H1 (cell line): Measurements from ENCODE around the gene UCKL1. TPM values are rescaled to one million over a fixed set of nuclear protein-coding genes. Genes with fewer than 3 reads are reported as not detected.
A peak's percentile ranks its signal among the peaks of the same experiment; 100 is the strongest.

ENCODE experiments used
- CTCF ChIA-PET: fragments of 300-600 bp; sonication (Branson Sonifier 250); formaldehyde crosslinking; loops from one replicate; lab custom pipeline; 2021; ENCODE audit not compliant: partially characterized antibody; lab: Charles Lee
- POLR2A ChIA-PET: fragments of 300-600 bp; sonication (Branson Sonifier 250); formaldehyde crosslinking; loops from one replicate; lab custom pipeline; 2021; ENCODE audit warnings: inconsistent platforms; ENCODE audit not compliant: partially characterized antibody; lab: Charles Lee
- DNase-seq, 2 experiments: peaks; one replicate each; pipeline versions ENCODE4 v3.0.0 to v3.0.0-alpha.2; 2010 to 2022; ENCODE audit warnings: low spot score in 2 of 2, low read depth in 1 of 2, mixed read lengths in 1 of 2
- FAIRE-seq: peaks from 2 replicates; lab custom pipeline; 2011; peaks lifted over from hg19 to GRCh38; lab: Jason Lieb, UNC
- H2AFZ ChIP-seq: 2 replicates; pipeline ENCODE4 v1.8.1; 2012; ENCODE audit warnings: low read length, inconsistent platforms
- H2AK5ac ChIP-seq: 2 replicates; pipeline ENCODE4 v1.6.1; 2013; ENCODE audit warnings: low read depth, low read length
- H2BK120ac ChIP-seq: replicated peaks from 2 replicates; pipeline ENCODE3; 2013; ENCODE audit warnings: low read depth, low read length, inconsistent platforms
- H2BK12ac ChIP-seq: 2 replicates; pipeline ENCODE4 v1.6.1; 2013; ENCODE audit warnings: low read depth, low read length
- H2BK15ac ChIP-seq: 2 replicates; pipeline ENCODE4 v1.6.1; 2013; ENCODE audit warnings: low read length
- H2BK20ac ChIP-seq: 2 replicates; pipeline ENCODE4 v1.6.1; 2013; ENCODE audit warnings: low read length
- H2BK5ac ChIP-seq: 2 replicates; pipeline ENCODE4 v1.6.1; 2013; ENCODE audit warnings: low read depth, low read length
- H3K14ac ChIP-seq: 2 replicates; pipeline ENCODE4 v1.6.1; 2013; ENCODE audit warnings: inconsistent platforms; ENCODE audit not compliant: insufficient read length
- H3K18ac ChIP-seq: 2 replicates; pipeline ENCODE4 v1.6.1; 2013; ENCODE audit warnings: low read length; ENCODE audit errors: extremely low read depth
- H3K23ac ChIP-seq: 2 replicates; pipeline ENCODE4 v1.6.1; 2013; ENCODE audit warnings: inconsistent platforms; ENCODE audit not compliant: insufficient read length
- H3K23me2 ChIP-seq: 2 replicates; pipeline ENCODE4 v1.6.1; 2013; ENCODE audit warnings: low read depth, low read length
- H3K27ac ChIP-seq: 2 replicates; pipeline ENCODE4 v1.6.1; 2011; ENCODE audit warnings: low read depth, low read length, inconsistent platforms
- H3K27me3 ChIP-seq, 4 experiments: replicated peaks in 1 of 4; 1 replicate in 1 of 4; 2 replicates in 3 of 4; pipeline versions ENCODE4 v1.6.1 to v1.8.1; 2011 to 2013; ENCODE audit warnings: low read length in 3 of 4, mild to moderate bottlenecking in 3 of 4, inconsistent platforms in 2 of 4, mixed read lengths in 2 of 4, moderate library complexity in 1 of 4; ENCODE audit not compliant: control insufficient read depth in 3 of 4, insufficient read depth in 3 of 4; ENCODE audit errors: extremely low read depth in 1 of 4
- H3K36me3 ChIP-seq, 4 experiments: 2 replicates each; pipeline versions ENCODE4 v1.6.1 to v1.8.1; 2011 to 2013; ENCODE audit warnings: mild to moderate bottlenecking in 4 of 4, low read length in 3 of 4, moderate library complexity in 2 of 4, control low read depth in 1 of 4, inconsistent platforms in 1 of 4; ENCODE audit not compliant: insufficient read depth in 4 of 4, control insufficient read depth in 2 of 4
- H3K4ac ChIP-seq: replicated peaks from 2 replicates; pipeline ENCODE3; 2013; ENCODE audit warnings: low read length, low read depth, mixed read lengths, inconsistent platforms; ENCODE audit not compliant: insufficient read length
- H3K4me1 ChIP-seq, 4 experiments: replicated peaks in 1 of 4; 1 replicate in 1 of 4; 2 replicates in 3 of 4; pipeline versions ENCODE4 v1.6.1 to v1.8.1; 2011 to 2013; ENCODE audit warnings: low read length in 3 of 4, inconsistent platforms in 2 of 4, mixed read lengths in 1 of 4; ENCODE audit not compliant: insufficient read depth in 4 of 4, control insufficient read depth in 3 of 4
- H3K4me2 ChIP-seq, 2 experiments: 2 replicates each; pipeline versions ENCODE4 v1.6.1 to v1.8.1; 2011 to 2013; ENCODE audit warnings: low read depth in 2 of 2, low read length in 2 of 2, control low read depth in 1 of 2, inconsistent platforms in 1 of 2, mild to moderate bottlenecking in 1 of 2; ENCODE audit not compliant: insufficient read depth in 1 of 2
- H3K4me3 ChIP-seq, 4 experiments: fragments of 200-600, 300-600 bp in 1 of 4; sonication (generic), shearing (Covaris generic), sonication (Bioruptor Twin) in 1 of 4; 2 replicates each; pipeline versions ENCODE4 v1.5.1 to v1.8.1; 2011 to 2016; ENCODE audit warnings: low read length in 4 of 4, low read depth in 3 of 4, control low read depth in 2 of 4, inconsistent platforms in 2 of 4, mild to moderate bottlenecking in 2 of 4, mixed read lengths in 1 of 4, moderate library complexity in 1 of 4; ENCODE audit not compliant: insufficient read depth in 2 of 4; ENCODE audit errors: extremely low read depth in 1 of 4
- H3K56ac ChIP-seq: replicated peaks from 2 replicates; pipeline ENCODE3; 2013; ENCODE audit warnings: low read depth, mild to moderate bottlenecking, mixed read lengths, low read length, inconsistent platforms; ENCODE audit not compliant: insufficient read length
- H3K79me1 ChIP-seq: 2 replicates; pipeline ENCODE4 v1.6.1; 2013; ENCODE audit warnings: low read depth, low read length, control low read depth
- H3K79me2 ChIP-seq, 2 experiments: 2 replicates each; pipeline versions ENCODE4 v1.6.1 to v1.8.1; 2012 to 2013; ENCODE audit warnings: low read length in 2 of 2, mild to moderate bottlenecking in 2 of 2, inconsistent platforms in 1 of 2; ENCODE audit not compliant: insufficient read depth in 2 of 2, control insufficient read depth in 1 of 2
- H3K9ac ChIP-seq, 4 experiments: replicated peaks in 1 of 4; 1 replicate in 1 of 4; 2 replicates in 3 of 4; pipeline versions ENCODE4 v1.6.1 to v1.8.1; 2011 to 2013; ENCODE audit warnings: low read depth in 3 of 4, low read length in 3 of 4, control low read depth in 2 of 4, mild to moderate bottlenecking in 2 of 4, moderate library complexity in 2 of 4, inconsistent platforms in 1 of 4; ENCODE audit errors: extremely low read depth in 1 of 4
- H3K9me3 ChIP-seq, 2 experiments: 2 replicates each; pipeline versions ENCODE4 v1.6.1 to v1.8.1; 2012 to 2013; ENCODE audit warnings: mild to moderate bottlenecking in 2 of 2, moderate library complexity in 2 of 2, control low read depth in 1 of 2, inconsistent platforms in 1 of 2, low read depth in 1 of 2, low read length in 1 of 2, mixed read lengths in 1 of 2; ENCODE audit not compliant: insufficient read depth in 2 of 2
- H4K20me1 ChIP-seq, 2 experiments: replicated peaks in 1 of 2; 2 replicates each; pipeline versions ENCODE3 to v1.8.1; 2011 to 2013; ENCODE audit warnings: inconsistent platforms in 2 of 2, low read length in 2 of 2, mild to moderate bottlenecking in 1 of 2; ENCODE audit not compliant: insufficient read depth in 2 of 2, control insufficient read depth in 1 of 2
- H4K5ac ChIP-seq: 2 replicates; pipeline ENCODE4 v1.6.1; 2013; ENCODE audit warnings: low read length, low read depth, mixed read lengths, inconsistent platforms; ENCODE audit not compliant: insufficient read length
- H4K8ac ChIP-seq: 2 replicates; pipeline ENCODE4 v1.8.0; 2013; ENCODE audit warnings: mild to moderate bottlenecking, moderate library complexity, low read length, inconsistent platforms; ENCODE audit not compliant: insufficient read depth; ENCODE audit errors: extremely low read depth
- H4K91ac ChIP-seq: replicated peaks from 2 replicates; pipeline ENCODE3; 2013; ENCODE audit warnings: low read length, mixed read lengths, inconsistent platforms; ENCODE audit not compliant: insufficient read length
- BRCA1 ChIP-seq: IDR thresholded peaks from 2 replicates; pipeline ENCODE4 v1.6.1; 2012; ENCODE audit warnings: low read depth, low read length, improper control_type of control experiment
- GABPA ChIP-seq: IDR thresholded peaks from 2 replicates; pipeline ENCODE4 v1.6.1; 2011; ENCODE audit warnings: mild to moderate bottlenecking, low read length, moderate library complexity, borderline replicate concordance; ENCODE audit not compliant: insufficient read depth
- RAD21 ChIP-seq, 2 experiments: IDR thresholded peaks in 1 of 2; conservative IDR thresholded peaks in 1 of 2; 2 replicates each; pipeline ENCODE4 v1.6.1; 2011; ENCODE audit warnings: low read depth in 2 of 2, low read length in 2 of 2, improper control_type of control experiment in 1 of 2, inconsistent platforms in 1 of 2, mild to moderate bottlenecking in 1 of 2, moderate library complexity in 1 of 2
- RBBP5 ChIP-seq: IDR thresholded peaks from 2 replicates; pipeline ENCODE4 v1.7.1; 2012; ENCODE audit warnings: low read depth, mild to moderate bottlenecking, inconsistent platforms, low read length, moderate library complexity, borderline replicate concordance
- WGBS, 2 experiments: shearing (Covaris generic) in 1 of 2; methylation state at CpG; one replicate each; pipeline versions ENCODE4 v1.1.6 to v1.1.7; 2013 to 2015; ENCODE audit warnings: low lambda C conversion rate in 2 of 2, mixed read lengths in 2 of 2, inconsistent platforms in 1 of 2, low coverage in 1 of 2, missing lambda C conversion rate in 1 of 2; ENCODE audit not compliant: insufficient replicate concordance in 2 of 2, insufficient coverage in 1 of 2, insufficient read length in 1 of 2; ENCODE audit errors: extremely low coverage in 1 of 2, missing lambda C conversion rate in 1 of 2; 5-methylcytosine and 5-hydroxymethylcytosine counted together
- polyA plus RNA-seq, 7 experiments: library from polyadenylated mRNA; depleted of rRNA in 3 of 7; stranded (reverse) in 5 of 7; unstranded in 2 of 7; fragments of >200 nt in 5 of 7; fragments of 200-250 nt in 2 of 7; gene quantifications; 1 replicate in 5 of 7; 2 replicates in 1 of 7; 4 replicates in 1 of 7; pipeline versions ENCODE4 v1.2.1 to v1.2.3, GENCODE V29; 2011 to 2013; ENCODE audit warnings: missing spikeins in 2 of 7, mixed read lengths in 2 of 7
- total RNA-seq: library from RNA; stranded (reverse); fragmentation: NEBNext Ultra II Directional; extraction: Animal tissue kit (Norgen Biotek cat#: 25700); gene quantifications from 2 replicates; pipeline ENCODE4 v1.2.1, GENCODE V29; 2021
- TF ChIP-seq, protein P1 (sequence below): IDR thresholded peaks from 2 replicates; pipeline ENCODE4 v1.6.1; 2012; ENCODE audit warnings: low read length, inconsistent platforms

The UCKL1 gene
- total and polyA plus RNA-seq, 2 of the 8 experiments (the other 6 are each of a cell fraction or from before 2014, with no cell fraction given): 36.5 to 91.2 TPM

DNA sequence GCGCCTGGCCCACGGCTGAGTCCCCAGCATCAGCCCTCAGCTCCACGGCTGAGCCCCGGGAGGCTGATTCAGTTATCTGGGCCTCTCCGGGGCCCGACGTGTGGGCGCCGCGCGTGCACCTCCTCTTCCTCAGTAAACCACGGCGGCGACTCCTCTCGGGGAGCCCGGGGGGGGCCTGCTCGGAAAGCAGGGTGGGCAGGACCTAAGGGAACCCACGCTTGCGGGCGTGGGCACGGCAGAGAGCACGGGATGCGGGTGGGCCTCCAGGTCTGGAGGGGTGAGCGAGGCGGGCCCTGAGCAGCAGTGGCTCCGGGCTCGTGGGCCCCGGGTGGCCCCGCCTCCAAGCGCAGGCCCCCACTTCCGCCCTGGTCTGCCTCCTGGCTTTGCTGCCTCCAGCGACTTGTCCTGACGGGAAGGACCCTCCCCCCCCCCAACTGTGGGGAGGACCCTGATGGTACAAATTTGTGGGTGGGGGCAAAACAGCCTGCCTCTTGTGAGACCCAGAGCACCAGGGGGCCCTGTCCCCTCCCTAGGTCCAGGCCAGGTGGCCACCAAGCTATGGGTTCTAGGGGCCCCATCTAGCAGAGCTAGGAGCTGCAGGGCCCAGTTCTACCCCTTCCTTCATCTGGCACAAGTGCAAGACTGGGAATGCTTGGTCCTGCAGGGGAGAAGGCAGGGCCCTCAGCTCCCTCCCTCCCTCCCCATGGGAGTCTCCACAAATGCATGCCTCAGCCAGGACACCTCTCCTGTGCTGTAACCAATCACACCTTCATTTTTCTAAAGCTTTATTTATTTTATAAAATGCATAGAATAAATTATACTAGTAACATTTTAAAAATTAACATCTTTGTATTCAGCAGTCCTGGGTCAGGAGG is 16.9 kb downstream of the UCKL1 start:
- H4K5ac ChIP-seq: no peak overlapping the region
- H4K8ac ChIP-seq: peak overlapping the region; percentile 42; the same call in 1 of the 2 replicates
- H2BK120ac ChIP-seq: no peak overlapping the region
- no peak overlapping the region for H2BK20ac ChIP-seq
- FAIRE-seq: no peak
- H2BK15ac ChIP-seq: no peak overlapping the region
- no peaks in the 10 kb centered on the region for H3K79me1 ChIP-seq
- TF ChIP-seq RAD21 (IDR thresholded peaks at IDR 0.05 in 1 of 2, conservative IDR thresholded peaks at IDR 0.05 in 1 of 2; ENCODE audit: low read depth in 2 of 2, low read length in 2 of 2) (no peak), BRCA1 (no peak), GABPA (no peak), RBBP5 (no peak)
- TF ChIP-seq, protein P1, sequence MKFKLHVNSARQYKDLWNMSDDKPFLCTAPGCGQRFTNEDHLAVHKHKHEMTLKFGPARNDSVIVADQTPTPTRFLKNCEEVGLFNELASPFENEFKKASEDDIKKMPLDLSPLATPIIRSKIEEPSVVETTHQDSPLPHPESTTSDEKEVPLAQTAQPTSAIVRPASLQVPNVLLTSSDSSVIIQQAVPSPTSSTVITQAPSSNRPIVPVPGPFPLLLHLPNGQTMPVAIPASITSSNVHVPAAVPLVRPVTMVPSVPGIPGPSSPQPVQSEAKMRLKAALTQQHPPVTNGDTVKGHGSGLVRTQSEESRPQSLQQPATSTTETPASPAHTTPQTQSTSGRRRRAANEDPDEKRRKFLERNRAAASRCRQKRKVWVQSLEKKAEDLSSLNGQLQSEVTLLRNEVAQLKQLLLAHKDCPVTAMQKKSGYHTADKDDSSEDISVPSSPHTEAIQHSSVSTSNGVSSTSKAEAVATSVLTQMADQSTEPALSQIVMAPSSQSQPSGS: no peak
- no peak overlapping the region for H3K27ac ChIP-seq
- H2AFZ ChIP-seq: no peak overlapping the region
- DNase-seq: no peak
- peak overlapping the region; percentile 60 for H3K18ac ChIP-seq
- H2BK5ac ChIP-seq: 0 out of 2 replicates have a peak overlapping the region, but pooled peaks have one; percentile 24
- H3K4me1 ChIP-seq: peaks cover 0 to 28% (median 13%) of the 10 kb centered on the region in 4 experiments; a peak in 6 of 7 replicates
- peak overlapping the region; percentile 73 to 98 for H3K4me2 ChIP-seq
- H2BK12ac ChIP-seq: no peak overlapping the region
- peak overlapping the region; percentile 52 to 65 (median 57) for H3K4me3 ChIP-seq
- peaks cover 3 to 16% (median 9%) of the 10 kb centered on the region in 4 experiments; a peak in 4 of 8 replicates for H3K36me3 ChIP-seq
- H3K27me3 ChIP-seq: no peaks in the 10 kb centered on the region
- ChIA-PET CTCF (interaction anchor here (0.6 to 5.4 kb wide), 6 partner anchors 16 to 241 kb away, joined by 3 to 28 read pairs (median 3); partner anchors contain the start of gene LIME1), POLR2A (interaction anchor here (0.6 to 7.8 kb wide), 7 partner anchors 14 to 217 kb away, joined by 3 to 68 read pairs (median 5); partner anchors contain the start of gene UCKL1)
- no peak overlapping the region for H3K56ac ChIP-seq
- no peaks in the 10 kb centered on the region for H3K79me2 ChIP-seq
- H4K20me1 ChIP-seq: peaks cover 4 to 24% of the 10 kb centered on the region in 2 experiments
- no peak overlapping the region for H3K4ac ChIP-seq
- H3K14ac ChIP-seq: no peak overlapping the region
- peak overlapping the region; percentile 81 for H4K91ac ChIP-seq
- H3K23ac ChIP-seq: no peak overlapping the region
- H3K9me3 ChIP-seq: no peaks in the 10 kb centered on the region
- H2AK5ac ChIP-seq: no peak overlapping the region; the same call in 1 of the 2 replicates
- H3K23me2 ChIP-seq: peaks cover 12% of the 10 kb centered on the region
- 27% methylated on average over 18 of the region's 33 CpGs; no CpG with 5 or more reads in 1 of the 2 experiments for WGBS, 2 experiments
- H3K9ac ChIP-seq: peak overlapping the region in 3 of 4 experiments; percentile 26 to 53 (median 42); a peak in 5 of 7 replicates
